Keratinocyte (primary cell): ENCODE data around the gene ESRRG. TPM values are rescaled to one million over a fixed set of nuclear protein-coding genes. Genes with fewer than 3 reads are reported as not detected.

Experiments used
- DNase-seq: peaks from one replicate; pipeline ENCODE4 v3.0.0-alpha.2; 2011; ENCODE audit warnings: low read depth, missing footprints, low spot score
- FAIRE-seq: peaks from 2 replicates; lab custom pipeline; 2011; peaks lifted over from hg19 to GRCh38; lab: Jason Lieb, UNC
- H2AFZ ChIP-seq: 2 replicates; pipeline ENCODE4 v1.6.0; 2012; ENCODE audit warnings: low read length, control low read depth, inconsistent platforms; ENCODE audit not compliant: control insufficient read depth
- H3K27ac ChIP-seq: 2 replicates; pipeline ENCODE4 v1.5.1; 2011; ENCODE audit warnings: low read length; ENCODE audit not compliant: control insufficient read depth, insufficient read depth
- H3K27me3 ChIP-seq: 3 replicates; pipeline ENCODE4 v1.6.0; 2011; ENCODE audit warnings: low read length; ENCODE audit not compliant: control insufficient read depth, insufficient read depth; ENCODE audit errors: extremely low read depth
- H3K36me3 ChIP-seq, 2 experiments: 2 replicates in 1 of 2; 3 replicates in 1 of 2; pipeline ENCODE4 v1.5.1; 2011; ENCODE audit warnings: low read length in 2 of 2, mild to moderate bottlenecking in 1 of 2; ENCODE audit not compliant: control insufficient read depth in 2 of 2, insufficient read depth in 2 of 2; ENCODE audit errors: extremely low read depth in 1 of 2
- H3K4me1 ChIP-seq: 3 replicates; pipeline ENCODE4 v1.5.1; 2011; ENCODE audit warnings: low read length; ENCODE audit not compliant: control insufficient read depth, insufficient read depth; ENCODE audit errors: extremely low read depth
- H3K4me2 ChIP-seq: 3 replicates; pipeline ENCODE4 v1.6.0; 2011; ENCODE audit warnings: low read depth, low read length; ENCODE audit not compliant: control insufficient read depth, insufficient read depth; ENCODE audit errors: extremely low read depth
- H3K4me3 ChIP-seq, 3 experiments: fragments of 200-600 bp in 1 of 3; sonication (generic) in 1 of 3; 2 replicates in 2 of 3; 3 replicates in 1 of 3; pipeline ENCODE4 v1.5.1; 2011 to 2016; ENCODE audit warnings: low read length in 3 of 3, mild to moderate bottlenecking in 3 of 3, control low read depth in 2 of 3, inconsistent platforms in 1 of 3, low read depth in 1 of 3, mixed read lengths in 1 of 3, mixed run types in 1 of 3, moderate library complexity in 1 of 3; ENCODE audit not compliant: control insufficient read depth in 2 of 3, insufficient read depth in 2 of 3; ENCODE audit errors: extremely low read depth in 1 of 3
- H3K79me2 ChIP-seq: 2 replicates; pipeline ENCODE4 v1.6.0; 2012; ENCODE audit warnings: low read length; ENCODE audit not compliant: control insufficient read depth, insufficient read depth
- H3K9ac ChIP-seq: 3 replicates; pipeline ENCODE4 v1.6.0; 2011; ENCODE audit warnings: low read length; ENCODE audit not compliant: control insufficient read depth, insufficient read depth; ENCODE audit errors: extremely low read depth
- H3K9me1 ChIP-seq: 3 replicates; pipeline ENCODE4 v1.6.0; 2011; ENCODE audit warnings: low read length; ENCODE audit not compliant: control insufficient read depth, insufficient read depth; ENCODE audit errors: extremely low read depth
- H3K9me3 ChIP-seq: 2 replicates; pipeline ENCODE4 v1.5.1; 2012; ENCODE audit warnings: low read depth, low read length; ENCODE audit not compliant: control insufficient read depth
- H4K20me1 ChIP-seq: 3 replicates; pipeline ENCODE4 v1.6.0; 2011; ENCODE audit warnings: low read length; ENCODE audit not compliant: control insufficient read depth, insufficient read depth; ENCODE audit errors: extremely low read depth
- CTCF ChIP-seq, 3 experiments: IDR thresholded peaks in 1 of 3; conservative IDR thresholded peaks in 1 of 3; optimal IDR thresholded peaks in 1 of 3; 2 replicates in 2 of 3; 3 replicates in 1 of 3; pipeline versions ENCODE3 to v1.5.1; 2011; ENCODE audit warnings: low read length in 3 of 3, mild to moderate bottlenecking in 3 of 3, moderate library complexity in 2 of 3, control low read depth in 1 of 3, inconsistent platforms in 1 of 3; ENCODE audit not compliant: insufficient read depth in 2 of 3; ENCODE audit errors: extremely low read depth in 1 of 3
- EZH2 ChIP-seq: IDR thresholded peaks from one replicate; pipeline ENCODE4 v1.6.1; 2012; ENCODE audit warnings: inconsistent platforms, mild to moderate bottlenecking, low read length, moderate library complexity
- dilution Hi-C: fragments of 300-500 bp; cut with MboI; formaldehyde crosslinking; loops from one replicate; pipeline ENCODE4 v1.7.0; 2020; ENCODE audit warnings: low sequenced_read_pairs; ENCODE audit not compliant: extremely low pct_ligation_motif_present
- polyA plus RNA-seq, 5 experiments: library from polyadenylated mRNA; depleted of rRNA in 3 of 5; stranded (reverse) in 3 of 5; stranded (forward) in 1 of 5; unstranded in 1 of 5; fragments of >200 nt; gene quantifications; 1 replicate in 1 of 5; 2 replicates in 3 of 5; 3 replicates in 1 of 5; pipeline versions ENCODE4 v1.2.1 to v1.2.3, GENCODE V29; 2011 to 2012; ENCODE audit warnings: missing spikeins in 2 of 5, low read depth in 1 of 5, low replicate concordance in 1 of 5

Gene ESRRG
- polyA plus RNA-seq, 1 donor (not counting 4 experiments of a cell fraction or from before 2014, with no cell fraction given), result 0.08 TPM

GRCh38 chr1:216711712-216712111 lies 11.5 kb downstream of the ESRRG start:
- dilution Hi-C loops, result no loop called here
- no peaks in the 10 kb centered on the region for H4K20me1 ChIP-seq
- H3K4me1 ChIP-seq, result no peaks in the 10 kb centered on the region
- H3K4me3 ChIP-seq, result no peak overlapping the region
- H3K9me1 ChIP-seq, result no peaks in the 10 kb centered on the region
- no peaks in the 10 kb centered on the region for H3K36me3 ChIP-seq
- no peak overlapping the region for H3K9ac ChIP-seq
- H3K27me3 ChIP-seq, result peaks cover 2% of the 10 kb centered on the region
- H3K79me2 ChIP-seq, result no peaks in the 10 kb centered on the region
- DNase-seq (no peak), FAIRE-seq (no peak)
- H3K27ac ChIP-seq, result no peak overlapping the region
- no peak overlapping the region for H3K4me2 ChIP-seq
- no peak overlapping the region for H2AFZ ChIP-seq
- TF ChIP-seq EZH2 (no peak), CTCF (optimal IDR thresholded peaks at IDR 0.05 in 1 of 3, IDR thresholded peaks at IDR 0.05 in 1 of 3, conservative IDR thresholded peaks at IDR 0.05 in 1 of 3; ENCODE audit: extremely low read depth in 1 of 3, insufficient read depth in 2 of 3, low read length in 3 of 3) (no peak)
- no peaks in the 10 kb centered on the region for H3K9me3 ChIP-seq

DNA sequence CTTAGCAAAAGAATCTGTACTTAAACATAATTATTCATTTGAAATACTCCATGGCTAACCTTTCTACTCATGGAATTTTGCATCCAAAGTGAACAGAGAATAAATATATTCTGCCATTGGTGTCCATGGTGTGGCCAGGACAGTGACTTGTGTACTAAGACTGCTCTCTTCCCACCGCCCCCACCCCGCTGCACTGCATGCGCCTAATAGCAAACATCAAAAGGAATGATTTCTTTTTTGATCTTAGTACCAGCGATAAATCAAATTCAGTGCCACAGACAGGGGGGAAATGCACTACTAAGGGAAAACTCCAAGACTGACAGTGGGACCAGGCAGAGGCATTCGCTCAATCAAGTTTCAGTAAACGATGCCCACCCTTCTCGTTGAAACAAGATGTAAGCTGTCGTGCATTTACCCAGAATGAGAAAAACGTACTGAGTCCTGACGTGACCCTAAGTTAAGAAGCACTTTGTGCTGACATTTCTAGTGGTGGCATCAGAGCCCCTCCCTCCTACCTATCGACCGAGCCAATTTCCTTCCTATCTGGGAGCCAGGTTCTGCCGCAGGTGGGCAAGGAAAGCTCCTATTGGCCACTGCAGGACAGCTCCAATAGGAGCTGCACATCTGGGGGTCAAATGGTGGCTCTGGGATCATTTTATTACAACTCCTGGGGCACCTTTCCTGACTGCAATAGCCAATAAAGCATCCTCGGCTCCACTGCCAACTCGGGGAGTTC lies 12.5 kb downstream of the ESRRG start:
- H3K4me3 ChIP-seq, result no peak overlapping the region

More for the DNA sequence above, 12.5 kb downstream of the ESRRG start:
- H3K36me3 ChIP-seq, result no peaks in the 10 kb centered on the region
- H4K20me1 ChIP-seq, result no peaks in the 10 kb centered on the region
- no peak for TF ChIP-seq CTCF (optimal IDR thresholded peaks at IDR 0.05 in 1 of 3, IDR thresholded peaks at IDR 0.05 in 1 of 3, conservative IDR thresholded peaks at IDR 0.05 in 1 of 3; ENCODE audit: extremely low read depth in 1 of 3, insufficient read depth in 2 of 3, low read length in 3 of 3)
- TF ChIP-seq EZH2, result no peak
- H3K27ac ChIP-seq, result no peak overlapping the region
- FAIRE-seq (no peak), DNase-seq (no peak)
- H3K27me3 ChIP-seq, result peaks cover 2% of the 10 kb centered on the region
- H2AFZ ChIP-seq, result no peak overlapping the region
- H3K9me3 ChIP-seq, result no peaks in the 10 kb centered on the region
- dilution Hi-C loops, result no loop called here
- peaks cover 4% of the 10 kb centered on the region for H3K4me1 ChIP-seq
- H3K79me2 ChIP-seq, result no peaks in the 10 kb centered on the region
- H3K9me1 ChIP-seq, result no peaks in the 10 kb centered on the region
- no peak overlapping the region for H3K4me2 ChIP-seq
- no peak overlapping the region for H3K9ac ChIP-seq
